Activated B cell treated with CpG ODN at 0.5 μM for 24 hours (primary cell): ENCODE data around the gene RIN3. TPM values are rescaled to one million over a fixed set of nuclear protein-coding genes. Genes with fewer than 3 reads are reported as not detected.

Experiments
- ATAC-seq: fragments of 200-7000 bp; cut with Tn5 transposase; one replicate; pipeline ENCODE4 v1.10.0; 2021; ENCODE audit warnings: low read depth, mild to moderate bottlenecking, moderate library complexity
- CTCF ChIA-PET: fragments of 350-600 bp; sonication (Branson Sonifier 250); formaldehyde crosslinking; loops from one replicate; lab custom pipeline; 2021; ENCODE audit warnings: antibody characterized with exemption; lab: Charles Lee
- POLR2A ChIA-PET: fragments of 350-600 bp; sonication (Branson Sonifier 250); formaldehyde crosslinking; loops from one replicate; lab custom pipeline; 2021; ENCODE audit warnings: antibody characterized with exemption; lab: Charles Lee
- DNase-seq: peaks from one replicate; pipeline ENCODE4 v3.0.0; 2022
- H3K27ac Mint-ChIP-seq: one replicate; pipeline ENCODE4 v1.8.0; 2020; ENCODE audit warnings: mixed read lengths
- H3K27me3 Mint-ChIP-seq: one replicate; pipeline ENCODE4 v1.8.0; 2021; ENCODE audit warnings: mixed read lengths
- H3K36me3 Mint-ChIP-seq: one replicate; pipeline ENCODE4 v1.8.0; 2021; ENCODE audit warnings: low read depth, mixed read lengths
- H3K4me1 Mint-ChIP-seq: one replicate; pipeline ENCODE4 v1.8.0; 2021; ENCODE audit warnings: mixed read lengths
- H3K4me3 Mint-ChIP-seq: one replicate; pipeline ENCODE4 v1.8.0; 2020; ENCODE audit warnings: mild to moderate bottlenecking, mixed read lengths
- H3K9me3 Mint-ChIP-seq: one replicate; pipeline ENCODE4 v1.8.0; 2020; ENCODE audit warnings: mixed read lengths
- intact Hi-C: fragments of 100-400 bp; cut with micrococcal nuclease; formaldehyde crosslinking; loops from one replicate; pipeline ENCODE4 v1.15.1; 2024
- total RNA-seq: library from RNA; stranded (reverse); gene quantifications from 2 replicates; pipeline ENCODE4 v1.2.3, GENCODE V29; 2022
- TF ChIP-seq, protein P1 (sequence below): fragments of 200-600 bp; IDR thresholded peaks from one replicate; pipeline ENCODE4 v1.8.0; 2022; ENCODE audit warnings: antibody characterized with exemption, mild to moderate bottlenecking

RIN3 gene
- total RNA-seq, 1 donor from 2014 or later, result 62.6 TPM

DNA sequence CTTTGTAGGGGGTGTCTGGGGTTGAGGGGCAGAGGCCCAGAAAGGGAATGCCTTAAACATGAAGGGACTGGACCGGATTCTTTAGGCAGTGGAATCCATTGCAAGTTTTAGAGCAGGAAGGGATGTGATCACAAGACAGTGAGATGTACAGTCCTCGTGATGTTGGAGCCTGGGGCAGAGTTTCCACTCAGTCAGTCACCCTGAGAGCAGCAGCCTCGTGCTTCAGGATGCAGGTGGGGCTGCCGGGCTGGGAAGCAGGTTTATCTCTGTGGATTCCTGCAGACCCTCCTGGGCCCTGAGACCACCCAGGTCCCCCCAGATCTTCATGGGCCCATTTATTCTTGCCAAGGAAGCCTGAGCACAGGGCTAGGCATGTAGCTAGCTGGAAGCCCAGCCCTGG lies 38.5 kb downstream of the RIN3 start:
- TF ChIP-seq, protein P1, sequence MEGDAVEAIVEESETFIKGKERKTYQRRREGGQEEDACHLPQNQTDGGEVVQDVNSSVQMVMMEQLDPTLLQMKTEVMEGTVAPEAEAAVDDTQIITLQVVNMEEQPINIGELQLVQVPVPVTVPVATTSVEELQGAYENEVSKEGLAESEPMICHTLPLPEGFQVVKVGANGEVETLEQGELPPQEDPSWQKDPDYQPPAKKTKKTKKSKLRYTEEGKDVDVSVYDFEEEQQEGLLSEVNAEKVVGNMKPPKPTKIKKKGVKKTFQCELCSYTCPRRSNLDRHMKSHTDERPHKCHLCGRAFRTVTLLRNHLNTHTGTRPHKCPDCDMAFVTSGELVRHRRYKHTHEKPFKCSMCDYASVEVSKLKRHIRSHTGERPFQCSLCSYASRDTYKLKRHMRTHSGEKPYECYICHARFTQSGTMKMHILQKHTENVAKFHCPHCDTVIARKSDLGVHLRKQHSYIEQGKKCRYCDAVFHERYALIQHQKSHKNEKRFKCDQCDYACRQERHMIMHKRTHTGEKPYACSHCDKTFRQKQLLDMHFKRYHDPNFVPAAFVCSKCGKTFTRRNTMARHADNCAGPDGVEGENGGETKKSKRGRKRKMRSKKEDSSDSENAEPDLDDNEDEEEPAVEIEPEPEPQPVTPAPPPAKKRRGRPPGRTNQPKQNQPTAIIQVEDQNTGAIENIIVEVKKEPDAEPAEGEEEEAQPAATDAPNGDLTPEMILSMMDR, result no peak
- ChIA-PET CTCF (no interaction called here), POLR2A (no interaction called here)
- DNase-seq, result no peak
- Mint-ChIP-seq H3K4me3 (peak overlapping the region; percentile 55), H3K36me3 (peaks cover 10% of the 10 kb centered on the region), H3K27ac (no peak overlapping the region), H3K9me3 (no peaks in the 10 kb centered on the region), H3K4me1 (peaks cover 52% of the 10 kb centered on the region), H3K27me3 (peaks cover 7% of the 10 kb centered on the region)
- intact Hi-C loops, result loop anchor here (5.0 kb wide), 1 partner anchor 40 kb away; the partner anchor contains the start of gene RIN3
- peak; percentile 13 for ATAC-seq

DNA sequence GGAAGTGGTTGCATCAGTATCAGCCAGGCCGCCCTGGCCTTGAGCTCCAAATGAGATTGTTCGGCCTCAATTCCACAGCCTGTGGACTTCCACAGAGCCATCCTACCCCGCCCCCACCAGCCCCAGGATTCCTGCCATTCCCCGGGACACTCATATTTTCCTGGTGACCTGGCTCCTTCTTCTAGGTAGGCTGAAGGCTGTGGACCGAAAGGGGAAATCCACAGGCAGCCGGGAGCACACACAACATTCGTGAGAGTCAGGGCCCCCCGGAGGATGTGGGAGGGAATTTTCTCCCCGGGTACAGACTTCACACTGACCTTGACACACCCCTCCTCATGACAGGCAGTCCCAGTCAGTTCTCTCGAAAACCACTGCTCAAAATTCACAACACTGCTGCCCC lies 39.9 kb downstream of the RIN3 start:
- ATAC-seq, result no peak
- CTCF ChIA-PET, result no interaction called here
- peaks cover 7% of the 10 kb centered on the region for H3K27me3 Mint-ChIP-seq
- intact Hi-C loops, result loop anchor here (5.0 kb wide), 1 partner anchor 41 kb away; the partner anchor contains the start of gene RIN3
- H3K36me3 Mint-ChIP-seq, result peaks cover 19% of the 10 kb centered on the region
- H3K4me3 Mint-ChIP-seq, result no peak overlapping the region
- H3K27ac Mint-ChIP-seq, result no peak overlapping the region
- peaks cover 54% of the 10 kb centered on the region for H3K4me1 Mint-ChIP-seq
- DNase-seq, result no peak
- POLR2A ChIA-PET, result interaction anchor here (0.7 kb wide), 1 partner anchor 171 kb away, joined by 5 read pairs; no protein-coding TSS in a partner anchor
- TF ChIP-seq, protein P1, result no peak
- no peaks in the 10 kb centered on the region for H3K9me3 Mint-ChIP-seq

DNA sequence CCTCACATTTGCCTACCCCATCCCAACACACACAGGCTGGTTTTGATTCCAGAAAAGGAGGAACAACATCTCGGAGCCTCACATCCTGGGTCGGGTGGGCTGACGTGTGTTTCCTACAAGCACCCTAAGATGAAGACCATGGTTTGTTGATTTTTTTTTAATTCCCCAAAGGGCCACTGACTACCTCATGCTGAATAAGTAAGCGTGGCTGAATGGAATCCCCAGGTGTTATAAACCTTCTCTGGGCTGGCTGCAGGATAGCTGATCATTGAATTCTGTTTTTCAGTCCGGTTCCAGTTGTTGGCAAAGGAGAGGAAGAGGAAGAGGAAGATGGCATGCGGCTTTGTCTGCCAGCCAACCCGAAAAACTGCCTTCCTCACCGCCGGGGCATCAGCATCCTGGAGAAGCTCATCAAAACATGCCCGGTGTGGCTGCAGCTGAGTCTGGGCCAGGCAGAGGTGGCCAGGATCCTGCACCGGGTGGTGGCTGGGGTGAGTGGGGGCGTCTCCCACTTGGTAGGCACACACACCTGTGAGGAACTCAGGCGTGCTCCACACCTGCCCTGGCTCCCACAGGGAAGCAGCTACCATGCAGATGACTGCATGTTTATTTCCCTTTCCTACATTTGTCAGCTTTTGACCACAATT lies 42.0 kb downstream of the RIN3 start:
- POLR2A ChIA-PET, result interaction anchor here (0.7 to 1.2 kb wide), 4 partner anchors 9 to 1052 kb away, joined by 3 to 5 read pairs (median 4); no protein-coding TSS in a partner anchor
- intact Hi-C loops, result no loop called here
- Mint-ChIP-seq H3K27me3 (peaks cover 4% of the 10 kb centered on the region), H3K36me3 (peaks cover 32% of the 10 kb centered on the region), H3K27ac (peak overlapping the region; percentile 30), H3K4me1 (peaks cover 50% of the 10 kb centered on the region), H3K9me3 (no peaks in the 10 kb centered on the region), H3K4me3 (peak overlapping the region; percentile 57)
- ATAC-seq, result peak; percentile 49
- TF ChIP-seq, protein P1, result no peak
- CTCF ChIA-PET, result interaction anchor here (0.7 to 1.0 kb wide), 2 partner anchors 8 to 132 kb away, joined by 3 read pairs; no protein-coding TSS in a partner anchor
- no peak for DNase-seq

DNA sequence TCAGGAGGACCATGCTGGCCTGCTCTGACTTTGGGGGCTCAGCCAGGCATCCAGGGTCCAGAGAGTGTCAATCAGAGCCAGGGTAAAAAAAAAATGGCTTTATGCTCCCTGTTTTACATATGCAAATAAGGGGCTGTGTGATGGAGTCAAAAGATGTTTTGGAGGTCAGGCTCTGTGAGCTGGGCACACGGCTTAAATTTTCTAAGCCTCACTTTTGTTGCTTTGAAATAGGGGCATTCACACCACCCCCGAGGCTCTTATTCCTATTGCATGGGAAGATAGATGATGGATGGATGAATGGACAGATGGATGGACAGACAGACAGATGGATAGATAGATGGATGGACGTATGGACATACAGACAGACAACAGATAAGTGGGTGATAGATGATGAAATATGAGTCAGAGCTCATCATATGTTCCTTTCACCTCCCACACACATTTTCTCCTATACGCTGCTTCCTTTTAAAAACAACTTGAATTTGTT lies 42.7 kb downstream of the RIN3 start:
- ATAC-seq, result peak; percentile 18
- H3K9me3 Mint-ChIP-seq, result no peaks in the 10 kb centered on the region
- H3K4me3 Mint-ChIP-seq, result peak overlapping the region; percentile 57
- H3K36me3 Mint-ChIP-seq, result peaks cover 32% of the 10 kb centered on the region
- ChIA-PET POLR2A (interaction anchor here (0.6 to 1.2 kb wide), 4 partner anchors 9 to 1428 kb away, joined by 3 to 5 read pairs (median 4); no protein-coding TSS in a partner anchor), CTCF (interaction anchor here (1.0 kb wide), 1 partner anchor 131 kb away, joined by 3 read pairs; no protein-coding TSS in a partner anchor)
- no peak for DNase-seq
- H3K4me1 Mint-ChIP-seq, result peaks cover 43% of the 10 kb centered on the region
- TF ChIP-seq, protein P1, result no peak
- intact Hi-C loops, result no loop called here
- H3K27me3 Mint-ChIP-seq, result peaks cover 4% of the 10 kb centered on the region
- no peak overlapping the region for H3K27ac Mint-ChIP-seq
